ENCODE data around the gene CAMKK1.
"Not testable (repeated sequence)": the region's sequence is repeated elsewhere in the genome, so short reads cannot be mapped to it uniquely, and the experiment has no call there.

Gene CAMKK1

GRCh38 chr17:3875317-3875716, 17.5 kb downstream of the CAMKK1 start:
- DNase-seq, result no peak

- no peak for DNase-seq
Observed at GRCh38 chr17:3873862-3874261, 19.0 kb downstream of the CAMKK1 start.

GRCh38 chr17:3870871-3871306, 22.0 kb downstream of the CAMKK1 start:
- peak; percentile 18 for DNase-seq

GRCh38 chr17:3867606-3868005, 25.2 kb downstream of the CAMKK1 start:
- no peak for DNase-seq

GRCh38 chr17:3867106-3867505, 25.7 kb downstream of the CAMKK1 start:
- no peak for DNase-seq

GRCh38 chr17:3866276-3866675, 26.6 kb downstream of the CAMKK1 start:
- no peak for DNase-seq

- no peak for DNase-seq
Observed at GRCh38 chr17:3865176-3865575, 27.7 kb downstream of the CAMKK1 start.

- DNase-seq, result no peak
Observed at GRCh38 chr17:3864534-3864933, 28.3 kb downstream of the CAMKK1 start.

GRCh38 chr17:3861761-3862681, 30.8 kb downstream of the CAMKK1 start:
- DNase-seq, result no peak

GRCh38 chr17:3860939-3861700, 31.7 kb downstream of the CAMKK1 start:
- no peak for DNase-seq

- no peak for DNase-seq
Observed at GRCh38 chr17:3859940-3860339, 32.9 kb downstream of the CAMKK1 start.

- no peak for DNase-seq
Observed at GRCh38 chr17:3857261-3858105, 35.4 kb downstream of the CAMKK1 start.

GRCh38 chr17:3854204-3854603, 38.6 kb downstream of the CAMKK1 start:
- DNase-seq, result not testable (repeated sequence)

- DNase-seq, result no peak
Observed at GRCh38 chr17:3852561-3852960, 40.3 kb downstream of the CAMKK1 start.

GRCh38 chr17:3851461-3852100, 41.3 kb downstream of the CAMKK1 start:
- DNase-seq, result no peak

GRCh38 chr17:3848229-3848835, 44.5 kb downstream of the CAMKK1 start:
- no peak for DNase-seq

- no peak for DNase-seq
Observed at GRCh38 chr17:3847165-3847670, 45.6 kb downstream of the CAMKK1 start.

- no peak for DNase-seq
Observed at GRCh38 chr17:3846437-3847164, 46.3 kb downstream of the CAMKK1 start.

- DNase-seq, result peak; percentile 88
Observed at GRCh38 chr17:3845621-3846436, 47.0 kb downstream of the CAMKK1 start, which contains the start of gene NCBP3. NCBP3 (minus strand) TSS chr17:3846246; CDS start chr17:3846223, 23 bp downstream.

- peak; percentile 11 for DNase-seq
Observed at GRCh38 chr17:3845291-3845620, 47.6 kb downstream of the CAMKK1 start.
